SK-N-DZ (cell line): ENCODE data around the gene EFCAB9.

Source experiments
- DNase-seq: peaks from one replicate; pipeline ENCODE4 v3.0.0-alpha.2; 2015; ENCODE audit warnings: low spot score

The EFCAB9 gene

GRCh38 chr5:172165465-172165864, 28.5 kb upstream of the EFCAB9 start:
- no peak for DNase-seq

- DNase-seq: no peak
Observed at GRCh38 chr5:172166030-172166826, 27.7 kb upstream of the EFCAB9 start.

GRCh38 chr5:172167895-172168294, 26.1 kb upstream of the EFCAB9 start:
- DNase-seq: no peak

- no peak for DNase-seq
Observed at GRCh38 chr5:172168311-172168710, 25.7 kb upstream of the EFCAB9 start.

GRCh38 chr5:172169216-172169615, 24.8 kb upstream of the EFCAB9 start:
- no peak for DNase-seq

- DNase-seq: no peak
Observed at GRCh38 chr5:172170251-172170701, 23.7 kb upstream of the EFCAB9 start.

- no peak for DNase-seq
Observed at GRCh38 chr5:172171118-172171517, 22.9 kb upstream of the EFCAB9 start.

GRCh38 chr5:172172912-172173563, 20.9 kb upstream of the EFCAB9 start:
- no peak for DNase-seq

GRCh38 chr5:172173564-172174153, 20.3 kb upstream of the EFCAB9 start:
- DNase-seq: no peak

- no peak for DNase-seq
Observed at GRCh38 chr5:172175263-172175719, 18.7 kb upstream of the EFCAB9 start.

GRCh38 chr5:172177176-172177575, 16.8 kb upstream of the EFCAB9 start:
- no peak for DNase-seq

- no peak for DNase-seq
Observed at GRCh38 chr5:172178301-172178987, 15.5 kb upstream of the EFCAB9 start.

GRCh38 chr5:172178991-172179989, 14.7 kb upstream of the EFCAB9 start:
- DNase-seq: no peak

GRCh38 chr5:172180936-172181335, 13.0 kb upstream of the EFCAB9 start:
- no peak for DNase-seq

- no peak for DNase-seq
Observed at GRCh38 chr5:172182291-172182690, 11.7 kb upstream of the EFCAB9 start.

- no peak for DNase-seq
Observed at GRCh38 chr5:172183881-172184280, 10.1 kb upstream of the EFCAB9 start.

- no peak for DNase-seq
Observed at GRCh38 chr5:172185096-172185461, 8.9 kb upstream of the EFCAB9 start.

GRCh38 chr5:172186114-172186695, 7.8 kb upstream of the EFCAB9 start:
- no peak for DNase-seq

- DNase-seq: peak; percentile 59
Observed at GRCh38 chr5:172187118-172188032, 6.6 kb upstream of the EFCAB9 start.
